ENCODE data around the gene NCOA7.

NCOA7 gene

DNA sequence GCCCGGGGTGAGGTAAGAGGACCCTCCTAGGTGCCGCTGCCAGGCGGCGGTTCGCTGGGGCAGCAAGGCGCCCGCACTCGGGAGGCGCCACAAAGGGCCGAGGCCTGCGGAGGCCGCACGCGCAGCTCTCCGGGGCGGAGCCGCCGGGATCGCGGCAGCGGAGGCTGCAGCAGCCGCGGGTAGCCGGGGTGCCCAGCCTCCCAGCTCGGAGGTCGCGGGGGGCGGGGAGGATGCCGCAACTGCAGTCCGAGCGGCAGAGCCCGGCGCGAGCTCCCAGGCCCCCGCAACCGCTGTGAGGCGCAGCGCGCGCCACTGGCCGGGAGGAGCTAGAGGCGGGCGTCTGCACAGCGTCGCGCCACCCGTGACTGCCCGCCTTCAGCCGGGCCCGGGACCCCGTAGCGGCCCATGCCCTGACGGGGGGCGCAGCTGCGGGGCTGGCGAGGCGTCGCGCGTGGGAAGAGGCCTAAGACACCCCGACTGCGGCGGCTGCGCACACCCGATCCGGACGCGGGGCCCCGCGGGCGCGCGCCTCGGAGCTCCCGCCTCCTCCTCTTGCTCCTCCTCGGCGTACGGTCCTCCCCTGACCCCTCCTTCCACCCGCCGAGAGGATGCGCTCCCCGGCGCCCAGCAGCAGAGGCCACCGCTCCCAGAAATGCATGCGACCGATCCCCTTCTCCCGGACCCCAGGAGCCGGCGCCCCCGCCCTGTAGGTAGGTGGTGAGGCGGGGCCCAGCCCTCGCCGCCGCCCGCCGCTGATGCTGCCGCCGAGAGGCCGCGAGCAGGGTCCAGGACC, at the start of gene NCOA7:
Gene NCOA7, plus strand, starts transcription at position 603 of the 793 bp plus-strand sequence. CDS start 24,395 bp downstream, outside the sequence.
- peak within 1 kb of the TSS; percentile 86 for H3K27ac ChIP-seq
- TF ChIP-seq, protein P1, sequence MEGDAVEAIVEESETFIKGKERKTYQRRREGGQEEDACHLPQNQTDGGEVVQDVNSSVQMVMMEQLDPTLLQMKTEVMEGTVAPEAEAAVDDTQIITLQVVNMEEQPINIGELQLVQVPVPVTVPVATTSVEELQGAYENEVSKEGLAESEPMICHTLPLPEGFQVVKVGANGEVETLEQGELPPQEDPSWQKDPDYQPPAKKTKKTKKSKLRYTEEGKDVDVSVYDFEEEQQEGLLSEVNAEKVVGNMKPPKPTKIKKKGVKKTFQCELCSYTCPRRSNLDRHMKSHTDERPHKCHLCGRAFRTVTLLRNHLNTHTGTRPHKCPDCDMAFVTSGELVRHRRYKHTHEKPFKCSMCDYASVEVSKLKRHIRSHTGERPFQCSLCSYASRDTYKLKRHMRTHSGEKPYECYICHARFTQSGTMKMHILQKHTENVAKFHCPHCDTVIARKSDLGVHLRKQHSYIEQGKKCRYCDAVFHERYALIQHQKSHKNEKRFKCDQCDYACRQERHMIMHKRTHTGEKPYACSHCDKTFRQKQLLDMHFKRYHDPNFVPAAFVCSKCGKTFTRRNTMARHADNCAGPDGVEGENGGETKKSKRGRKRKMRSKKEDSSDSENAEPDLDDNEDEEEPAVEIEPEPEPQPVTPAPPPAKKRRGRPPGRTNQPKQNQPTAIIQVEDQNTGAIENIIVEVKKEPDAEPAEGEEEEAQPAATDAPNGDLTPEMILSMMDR (IDR thresholded peaks at IDR 0.05), result peak; percentile 14; the same call in 1 of the 2 replicates
- no peak for TF ChIP-seq ZFX (IDR thresholded peaks at IDR 0.05; ENCODE audit: borderline replicate concordance)

GRCh38 chr6:125741336-125741735, 49.4 kb upstream of the NCOA7 start:
- TF ChIP-seq ZFX (IDR thresholded peaks at IDR 0.05; ENCODE audit: borderline replicate concordance), result no peak
- TF ChIP-seq, protein P1 (IDR thresholded peaks at IDR 0.05), result no peak
- no peak overlapping the region for H3K27ac ChIP-seq

GRCh38 chr6:125742024-125742423, 48.7 kb upstream of the NCOA7 start:
- no peak overlapping the region for H3K27ac ChIP-seq
- TF ChIP-seq ZFX (IDR thresholded peaks at IDR 0.05; ENCODE audit: borderline replicate concordance), result no peak
- TF ChIP-seq, protein P1 (IDR thresholded peaks at IDR 0.05), result no peak

DNA sequence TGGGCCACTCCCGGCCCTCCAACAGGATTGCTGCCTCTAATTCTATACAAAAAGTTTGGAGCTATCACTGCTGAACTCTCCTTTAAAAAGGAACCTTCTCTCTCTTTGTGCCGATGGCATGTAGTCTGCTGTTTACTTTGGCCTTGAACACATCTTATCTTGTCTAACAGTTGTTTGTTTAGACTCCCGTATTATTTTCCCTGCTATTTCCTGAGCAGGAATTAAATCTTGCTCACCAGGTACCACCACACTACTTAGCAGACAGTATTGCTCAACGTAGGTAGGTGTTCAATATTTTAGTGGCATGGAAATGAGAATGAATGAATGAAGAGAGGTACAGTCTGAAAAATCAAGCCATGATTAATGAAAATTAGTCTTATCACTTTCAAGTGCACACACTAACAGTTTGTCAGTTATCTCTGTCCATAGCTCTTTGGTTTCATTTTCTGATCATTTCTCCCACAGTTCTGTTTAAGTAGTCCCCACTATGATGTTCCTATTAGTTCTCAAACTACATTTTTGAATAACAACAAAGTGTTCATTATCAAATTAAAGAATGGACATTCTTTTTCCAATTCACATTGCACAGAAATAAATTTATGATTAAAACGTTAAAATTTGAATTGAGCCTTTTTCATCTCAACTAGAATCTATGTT, 48.2 kb upstream of the NCOA7 start:
- no peak for TF ChIP-seq ZFX (IDR thresholded peaks at IDR 0.05; ENCODE audit: borderline replicate concordance)
- TF ChIP-seq, protein P1 (IDR thresholded peaks at IDR 0.05), result no peak
- H3K27ac ChIP-seq, result no peak overlapping the region

- TF ChIP-seq, protein P1 (IDR thresholded peaks at IDR 0.05), result no peak
- TF ChIP-seq ZFX (IDR thresholded peaks at IDR 0.05; ENCODE audit: borderline replicate concordance), result no peak
- no peak overlapping the region for H3K27ac ChIP-seq
Measured at GRCh38 chr6:125743604-125744003, 47.2 kb upstream of the NCOA7 start.

DNA sequence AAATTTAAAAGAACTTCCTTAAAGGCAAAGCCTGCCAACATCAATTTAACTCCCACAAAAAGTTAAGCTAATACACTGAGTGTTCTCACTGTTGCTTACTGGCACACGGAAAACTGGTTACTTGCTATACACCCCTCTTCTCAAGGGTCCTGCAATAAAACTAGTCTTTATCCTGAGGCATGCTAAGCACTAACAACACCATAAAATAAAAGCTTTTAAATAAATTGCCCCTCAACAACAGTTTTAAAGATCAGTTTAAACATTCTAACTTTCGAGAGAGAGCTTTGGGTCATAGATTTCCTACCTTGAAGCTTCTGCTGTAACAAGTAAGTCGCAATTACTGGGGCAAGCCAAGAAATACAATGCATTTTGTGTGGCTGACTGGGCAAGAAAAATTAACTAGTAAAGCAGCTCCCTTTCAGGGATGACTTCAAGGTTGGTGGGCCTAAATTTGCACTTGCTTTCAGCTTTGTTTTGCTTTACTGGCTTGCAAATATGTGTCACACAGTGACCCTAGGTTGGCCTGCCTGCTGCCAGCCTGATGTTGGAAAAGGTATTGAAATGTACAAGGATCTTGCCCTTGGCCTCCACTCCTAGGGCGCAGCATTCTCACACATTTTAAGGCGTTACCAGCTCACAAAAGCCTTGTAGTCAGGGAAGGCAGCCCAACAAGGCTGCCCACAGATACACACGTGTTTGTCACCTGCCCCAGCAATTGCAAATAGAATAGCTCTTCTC, 45.3 kb upstream of the NCOA7 start:
- TF ChIP-seq, protein P1 (IDR thresholded peaks at IDR 0.05), result no peak
- TF ChIP-seq ZFX (IDR thresholded peaks at IDR 0.05; ENCODE audit: borderline replicate concordance), result no peak
- no peak overlapping the region for H3K27ac ChIP-seq

All from 22Rv1 (cell line).